ENCODE measurements around the gene TMEM45A. TPM values are rescaled to one million over a fixed set of nuclear protein-coding genes. Genes with fewer than 3 reads are reported as not detected.
"Not testable (repeated sequence)": the region's sequence is repeated elsewhere in the genome, so short reads cannot be mapped to it uniquely, and the experiment has no call there.

The TMEM45A gene, protein sequence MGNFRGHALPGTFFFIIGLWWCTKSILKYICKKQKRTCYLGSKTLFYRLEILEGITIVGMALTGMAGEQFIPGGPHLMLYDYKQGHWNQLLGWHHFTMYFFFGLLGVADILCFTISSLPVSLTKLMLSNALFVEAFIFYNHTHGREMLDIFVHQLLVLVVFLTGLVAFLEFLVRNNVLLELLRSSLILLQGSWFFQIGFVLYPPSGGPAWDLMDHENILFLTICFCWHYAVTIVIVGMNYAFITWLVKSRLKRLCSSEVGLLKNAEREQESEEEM
- 10 to 100 TPM; 12.2 to 23.9 (median 15.7) TPM for total RNA-seq
- 1 to 10 TPM; 1.4 to 9.0 (median 6.3) TPM for polyA plus RNA-seq

DNA sequence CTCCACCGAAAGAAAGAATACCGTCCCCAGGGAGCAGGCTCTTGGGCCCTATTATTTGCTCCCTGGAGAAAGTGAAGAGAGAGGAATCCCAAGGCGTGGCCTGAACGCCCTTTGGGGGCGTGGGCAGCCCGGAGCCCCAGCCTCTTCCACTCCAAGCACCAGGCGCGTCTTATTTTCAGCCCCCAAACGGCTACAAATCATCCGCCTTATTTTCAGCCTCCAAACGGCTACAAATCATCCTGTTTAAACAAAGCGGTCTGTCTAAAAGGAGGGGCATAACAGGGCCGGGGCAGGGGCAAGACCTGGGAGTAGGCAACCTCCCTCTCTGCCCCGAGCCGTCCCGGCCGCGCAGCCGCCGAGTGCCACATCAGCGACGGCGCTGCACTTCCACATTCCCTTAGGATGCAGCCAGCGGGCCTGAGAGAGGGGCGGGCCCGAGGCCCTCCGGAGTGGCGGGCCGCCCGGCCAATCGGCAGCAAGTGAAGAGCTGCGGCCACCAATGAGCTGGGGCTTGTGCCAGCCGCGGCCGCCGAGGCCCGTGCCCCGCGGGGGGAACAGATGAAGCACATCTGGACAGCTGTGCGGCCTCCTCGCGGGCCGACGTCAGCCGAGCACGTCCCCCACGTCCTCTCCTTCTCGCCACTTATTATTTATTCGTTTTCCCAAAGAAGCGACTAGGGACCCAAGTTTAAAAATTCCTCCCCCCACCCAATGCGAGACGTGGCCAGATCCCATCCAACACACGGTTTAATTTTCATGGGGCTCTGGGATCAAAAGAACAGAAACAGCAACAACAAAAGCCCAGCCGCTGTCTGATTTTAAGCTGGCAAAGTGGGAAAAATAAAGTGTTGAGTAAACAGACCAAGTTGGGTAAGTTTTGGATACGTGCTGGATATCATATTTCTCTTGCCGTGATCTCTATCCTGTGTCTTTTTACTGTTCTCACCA lies at the start of gene TMEM45A:
Gene TMEM45A (plus strand): TSS at position 561 of the 948 bp plus-strand sequence. CDS start 62,593 bp downstream, outside the sequence.
- H3K27me3 ChIP-seq = no peaks in the 10 kb centered on the region
- 1 to 2% methylated on average over 56 of the region's 56 CpGs for WGBS, 2 donors
- H3K36me3 ChIP-seq = no peaks in the 10 kb centered on the region
- H3K9me3 ChIP-seq = no peaks in the 10 kb centered on the region
- peak; percentile 97 for DNase-seq
- H3K27ac ChIP-seq = peak within 1 kb of the TSS; percentile 85 to 89 (median 88)
- peak within 1 kb of the TSS; percentile 51 to 64 (median 58) for H3K4me3 ChIP-seq
- peaks cover 0 to 14% (median 7%) of the 10 kb centered on the region in 4 donors for H3K4me1 ChIP-seq
- intact Hi-C loops (cut with DNase I) = loop anchor here (2.0 to 10.0 kb wide), 4 partner anchors 92 to 1192 kb away; partner anchors contain the start of genes CMSS1, LNP1, RPL24 and TFG
- TF ChIP-seq POLR2A (IDR thresholded peaks at IDR 0.05) (peak in 1 of 2 donors; percentile 23), POLR2AphosphoS5 (IDR thresholded peaks at IDR 0.05) (peak; percentile 47 to 88 (median 73))
- TF ChIP-seq, protein P1, sequence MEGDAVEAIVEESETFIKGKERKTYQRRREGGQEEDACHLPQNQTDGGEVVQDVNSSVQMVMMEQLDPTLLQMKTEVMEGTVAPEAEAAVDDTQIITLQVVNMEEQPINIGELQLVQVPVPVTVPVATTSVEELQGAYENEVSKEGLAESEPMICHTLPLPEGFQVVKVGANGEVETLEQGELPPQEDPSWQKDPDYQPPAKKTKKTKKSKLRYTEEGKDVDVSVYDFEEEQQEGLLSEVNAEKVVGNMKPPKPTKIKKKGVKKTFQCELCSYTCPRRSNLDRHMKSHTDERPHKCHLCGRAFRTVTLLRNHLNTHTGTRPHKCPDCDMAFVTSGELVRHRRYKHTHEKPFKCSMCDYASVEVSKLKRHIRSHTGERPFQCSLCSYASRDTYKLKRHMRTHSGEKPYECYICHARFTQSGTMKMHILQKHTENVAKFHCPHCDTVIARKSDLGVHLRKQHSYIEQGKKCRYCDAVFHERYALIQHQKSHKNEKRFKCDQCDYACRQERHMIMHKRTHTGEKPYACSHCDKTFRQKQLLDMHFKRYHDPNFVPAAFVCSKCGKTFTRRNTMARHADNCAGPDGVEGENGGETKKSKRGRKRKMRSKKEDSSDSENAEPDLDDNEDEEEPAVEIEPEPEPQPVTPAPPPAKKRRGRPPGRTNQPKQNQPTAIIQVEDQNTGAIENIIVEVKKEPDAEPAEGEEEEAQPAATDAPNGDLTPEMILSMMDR (IDR thresholded peaks at IDR 0.05) = no peak

DNA sequence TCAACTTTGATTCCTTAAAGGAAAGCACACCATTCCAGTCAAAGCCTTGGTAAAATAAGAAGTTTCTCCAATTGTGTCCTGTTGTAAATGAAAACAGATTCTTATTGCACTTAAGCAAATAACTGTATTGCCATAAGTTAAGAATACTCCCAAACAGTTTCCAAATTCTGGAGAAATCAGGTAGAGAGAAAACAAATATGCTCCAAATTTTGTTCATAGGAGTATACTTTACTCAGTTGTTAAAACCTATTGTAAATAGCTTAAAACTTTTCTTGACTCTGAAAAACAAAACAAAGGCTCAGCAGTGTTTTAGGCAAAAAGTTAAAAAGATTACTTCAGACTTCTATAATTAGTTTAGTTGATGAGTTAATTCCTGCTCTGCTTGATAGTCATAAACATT lies 48.7 kb upstream of the TMEM45A start:
- Histone ChIP-seq H3K9me3 (no peaks in the 10 kb centered on the region), H3K4me3 (no peak overlapping the region), H3K4me1 (no peaks in the 10 kb centered on the region), H3K27ac (no peak overlapping the region), H3K27me3 (no peaks in the 10 kb centered on the region), H3K36me3 (no peaks in the 10 kb centered on the region)
- intact Hi-C loops (cut with DNase I) = no loop called here
- no peak for TF ChIP-seq POLR2AphosphoS5 (IDR thresholded peaks at IDR 0.05)
- no peak for TF ChIP-seq POLR2A (IDR thresholded peaks at IDR 0.05)
- TF ChIP-seq, protein P1 (IDR thresholded peaks at IDR 0.05) = no peak
- TF ChIP-seq EP300 (IDR thresholded peaks at IDR 0.05) = no peak
- no peak for DNase-seq

DNA sequence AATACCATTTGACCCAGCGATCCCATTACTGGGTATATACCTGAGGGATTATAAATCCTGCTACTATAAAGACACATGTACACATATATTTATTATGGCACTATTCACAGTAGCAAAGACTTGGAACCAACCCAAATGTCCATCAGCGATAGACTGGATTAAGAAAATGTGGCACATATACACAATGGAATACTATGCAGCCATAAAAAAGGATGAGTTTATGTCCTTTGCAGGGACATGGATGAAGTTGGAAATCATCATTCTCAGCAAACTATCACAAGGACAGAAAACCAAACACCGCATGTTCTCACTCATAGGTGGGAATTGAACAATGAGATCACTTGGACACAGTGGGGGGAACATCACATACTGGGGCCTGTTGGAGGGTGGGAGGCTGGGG lies 45.4 kb upstream of the TMEM45A start:
- 95 to 96% methylated on average over 3 of the region's 3 CpGs for WGBS, 2 donors
- DNase-seq; H3K36me3 ChIP-seq; intact Hi-C loops (cut with DNase I); H3K27me3 ChIP-seq; H3K9me3 ChIP-seq; H3K4me3 ChIP-seq; H3K27ac ChIP-seq; H3K4me1 ChIP-seq: not testable (repeated sequence)

DNA sequence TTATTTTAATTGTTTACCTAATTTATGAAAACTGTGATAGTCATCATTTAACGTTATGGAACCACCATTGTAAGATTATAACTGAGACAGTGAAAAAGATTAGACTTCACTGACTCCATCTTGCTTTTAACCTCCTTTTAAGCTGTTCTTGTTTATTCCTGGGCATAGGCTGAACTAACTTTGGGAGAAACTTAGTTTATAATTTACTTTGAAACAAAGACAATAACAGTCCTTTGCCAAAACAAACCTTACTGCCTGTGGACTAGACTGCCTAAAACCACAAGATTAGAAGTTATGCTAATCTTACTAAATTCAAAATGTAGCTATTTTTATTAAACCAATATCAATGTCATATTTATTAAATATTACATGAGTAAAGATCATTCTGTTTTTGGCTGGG lies 44.3 kb upstream of the TMEM45A start:
- Histone ChIP-seq H3K27me3 (no peaks in the 10 kb centered on the region), H3K36me3 (no peaks in the 10 kb centered on the region), H3K4me3 (no peak overlapping the region), H3K9me3 (no peaks in the 10 kb centered on the region), H3K4me1 (no peaks in the 10 kb centered on the region), H3K27ac (no peak overlapping the region)
- WGBS, 2 donors = 84 to 98% methylated on average over 1 of the region's 1 CpG
- DNase-seq = no peak
- TF ChIP-seq, protein P1 (IDR thresholded peaks at IDR 0.05) = no peak
- no peak for TF ChIP-seq EP300 (IDR thresholded peaks at IDR 0.05)
- no peak for TF ChIP-seq POLR2A (IDR thresholded peaks at IDR 0.05)
- TF ChIP-seq POLR2AphosphoS5 (IDR thresholded peaks at IDR 0.05) = no peak
- intact Hi-C loops (cut with DNase I) = no loop called here

DNA sequence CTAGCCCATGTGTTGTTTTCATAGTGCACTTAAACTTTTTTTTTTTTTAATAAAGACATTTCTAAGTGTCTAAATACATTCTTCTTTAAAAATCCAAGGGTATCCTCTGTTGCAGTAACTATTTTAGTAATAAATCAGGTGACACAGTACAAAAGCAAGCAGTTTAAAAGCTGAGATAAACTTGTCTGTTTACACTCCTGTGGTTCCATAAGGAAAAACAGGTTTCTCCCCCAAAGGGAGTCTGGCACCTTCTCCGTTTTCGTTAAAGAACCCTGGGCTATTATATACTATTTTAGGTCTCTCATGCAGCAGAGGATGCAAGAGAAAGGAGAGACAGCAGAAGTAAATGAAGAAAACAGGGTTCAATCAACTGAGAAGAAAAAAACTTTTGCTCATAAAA lies 43.2 kb upstream of the TMEM45A start:
- no peaks in the 10 kb centered on the region for H3K9me3 ChIP-seq
- no peak for TF ChIP-seq EP300 (IDR thresholded peaks at IDR 0.05)
- no peak for TF ChIP-seq POLR2AphosphoS5 (IDR thresholded peaks at IDR 0.05)
- no peak for TF ChIP-seq POLR2A (IDR thresholded peaks at IDR 0.05)
- DNase-seq = no peak
- H3K4me3 ChIP-seq = no peak overlapping the region
- WGBS, 2 donors = 27 to 61% methylated on average over 2 of the region's 2 CpGs
- intact Hi-C loops (cut with DNase I) = no loop called here
- no peaks in the 10 kb centered on the region for H3K36me3 ChIP-seq
- no peaks in the 10 kb centered on the region for H3K27me3 ChIP-seq
- no peak overlapping the region for H3K27ac ChIP-seq
- H3K4me1 ChIP-seq = no peaks in the 10 kb centered on the region
